ENCODE data around the gene PLCB2.

DNA sequence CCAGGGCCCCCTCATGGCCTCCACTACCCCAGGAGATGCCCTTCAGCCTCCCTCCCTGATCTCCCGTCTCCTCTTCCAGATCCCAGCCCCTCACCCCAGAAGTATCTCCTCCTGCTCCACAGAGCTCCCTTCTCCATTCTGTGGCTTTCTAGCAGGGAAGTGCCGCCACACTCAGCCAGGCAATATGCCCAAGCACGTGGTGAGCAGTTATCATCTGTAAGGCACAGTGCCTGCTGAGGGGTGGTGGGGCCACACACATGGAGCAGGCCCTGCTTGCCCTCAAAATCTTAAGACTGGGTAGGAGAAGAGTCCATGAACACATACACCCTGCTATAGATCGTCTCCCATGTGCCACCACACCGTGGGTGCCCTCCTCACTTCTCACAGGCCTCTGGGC is 40.7 kb upstream of the PLCB2 start:
- TF ChIP-seq CTCF (IDR thresholded peaks at IDR 0.05; ENCODE audit: extremely low read depth in 1 of 2, insufficient read depth in 1 of 2, low read depth in 1 of 2, low read length in 2 of 2) = no peak
- no peak for TF ChIP-seq POLR2AphosphoS5 (IDR thresholded peaks at IDR 0.05; ENCODE audit: insufficient read depth, low read depth, low read length)
- no peak for TF ChIP-seq POLR2A (IDR thresholded peaks at IDR 0.05; ENCODE audit: low read depth, low read length)

All from endothelial cell of umbilical vein (primary cell).